K562 (cell line): ENCODE data around the gene RNASEH2A. TPM values are rescaled to one million over a fixed set of nuclear protein-coding genes. Genes with fewer than 3 reads are reported as not detected.

ENCODE experiments used
- CBFA2T2 ChIP-seq: fragments of 450-650 bp; conservative IDR thresholded peaks from 2 replicates; pipeline ENCODE4 v1.6.1; 2017; ENCODE audit warnings: mild to moderate bottlenecking
- CBFA2T3 ChIP-seq: fragments of 450-650 bp; IDR thresholded peaks from 2 replicates; pipeline ENCODE4 v1.6.1; 2017
- CBX2 ChIP-seq: fragments of 200-600 bp; sonication (generic); IDR thresholded peaks from one replicate; pipeline ENCODE4 v1.6.1; 2012; ENCODE audit warnings: mild to moderate bottlenecking, low read length, inconsistent platforms; ENCODE audit not compliant: insufficient read depth, poor library complexity, severe bottlenecking
- CCNT2 ChIP-seq: IDR thresholded peaks from 2 replicates; pipeline ENCODE4 v1.6.1; 2011; ENCODE audit warnings: borderline replicate concordance, low read depth, mild to moderate bottlenecking, moderate library complexity, mixed read lengths, low read length; ENCODE audit not compliant: insufficient read length; ENCODE audit errors: extremely low read depth
- HDAC1 ChIP-seq, 2 experiments: fragments of 450-650 bp; IDR thresholded peaks; 2 replicates each; pipeline ENCODE4 v1.6.1; 2016 to 2017; ENCODE audit warnings: inconsistent platforms in 1 of 2, mild to moderate bottlenecking in 1 of 2, moderate library complexity in 1 of 2
- MTA1 ChIP-seq: fragments of 450-650 bp; IDR thresholded peaks from 2 replicates; pipeline ENCODE4 v1.6.1; 2017; ENCODE audit warnings: borderline replicate concordance
- NR4A1 ChIP-seq, 2 experiments: fragments of 250-450 bp in 1 of 2; fragments of 450-650 bp in 1 of 2; sonication (Bioruptor Pico) in 1 of 2; IDR thresholded peaks; 2 replicates each; pipeline versions ENCODE4 v1.4.0 to v1.6.1; 2016 to 2020; ENCODE audit warnings: mild to moderate bottlenecking in 2 of 2, missing compliant biosample characterization in 1 of 2, missing genetic modification characterization in 1 of 2, moderate library complexity in 1 of 2
- RB1 ChIP-seq: fragments of 450-650 bp; IDR thresholded peaks from 2 replicates; pipeline ENCODE4 v1.6.1; 2017; ENCODE audit warnings: low read depth, mild to moderate bottlenecking
- TAL1 ChIP-seq: fragments of 450-650 bp; IDR thresholded peaks from 2 replicates; pipeline ENCODE4 v1.6.1; 2016; ENCODE audit warnings: mild to moderate bottlenecking
- TFAM ChIP-seq: fragments of 250-450 bp; sonication (Bioruptor Pico); conservative IDR thresholded peaks from 2 replicates; pipeline ENCODE4 v1.5.0; 2021; ENCODE audit warnings: mild to moderate bottlenecking, moderate library complexity
- ZNF124 ChIP-seq: sonication (generic); formaldehyde crosslinking; IDR thresholded peaks from 2 replicates; pipeline ENCODE4 v1.8.1; 2022; ENCODE audit warnings: missing genetic modification reagents
- ZNF174 ChIP-seq: fragments of 250-450 bp; sonication (Bioruptor Pico); IDR thresholded peaks from 2 replicates; pipeline ENCODE4 v1.4.0; 2020; ENCODE audit warnings: mild to moderate bottlenecking
- ZNF354B ChIP-seq: fragments of 250-450 bp; sonication (Bioruptor Pico); IDR thresholded peaks from 2 replicates; pipeline ENCODE4 v1.4.0; 2020
- ZNF408 ChIP-seq: fragments of 250-450 bp; sonication (Bioruptor Pico); IDR thresholded peaks from 2 replicates; pipeline ENCODE4 v1.4.0; 2020; ENCODE audit warnings: low read depth, mild to moderate bottlenecking, moderate library complexity
- ZNF644 ChIP-seq: fragments of 200-800 bp; sonication (Bioruptor generic); IDR thresholded peaks from 2 replicates; pipeline ENCODE4 v1.6.1; 2016; ENCODE audit warnings: low read depth, missing genetic modification characterization, missing compliant biosample characterization
- ZNF717 ChIP-seq: fragments of 250-450 bp; sonication (Bioruptor Pico); IDR thresholded peaks from 2 replicates; pipeline ENCODE4 v1.5.0; 2021
- ZNF75A ChIP-seq: fragments of 450-650 bp; formaldehyde crosslinking; IDR thresholded peaks from 2 replicates; pipeline ENCODE4 v1.4.0; 2020; ENCODE audit warnings: mild to moderate bottlenecking
- ZSCAN29 ChIP-seq: fragments of 450-650 bp; IDR thresholded peaks from 2 replicates; pipeline ENCODE4 v1.6.1; 2017
- polyA plus RNA-seq, 8 experiments: library from polyadenylated mRNA; depleted of rRNA in 4 of 8; stranded (reverse) in 5 of 8; unstranded in 3 of 8; fragments of >200 nt; fragmentation: Nextera tagmentation in 2 of 8; fragmentation: Illumina TruSeq in 1 of 8; extraction: Ambion mirVana in 2 of 8; extraction: Trizol in 1 of 8; gene quantifications; 2 replicates each; pipeline versions ENCODE4 v1.2.1 to v1.2.3, GENCODE V29; 2011 to 2014; ENCODE audit warnings: inconsistent platforms in 1 of 8, missing spikeins in 1 of 8
- total RNA-seq, 7 experiments: library from RNA; depleted of rRNA in 6 of 7; stranded (reverse); fragments of >200 nt in 6 of 7; fragmentation: Illumina TruSeq in 2 of 7; extraction: Trizol in 2 of 7; gene quantifications; 2 replicates each; pipeline versions ENCODE4 v1.2.1 to v1.2.3, GENCODE V29; 2011 to 2021; ENCODE audit warnings: low replicate concordance in 1 of 7
- TF ChIP-seq, protein P1 (sequence below): fragments of 450-650 bp; IDR thresholded peaks from 2 replicates; pipeline ENCODE4 v1.6.1; 2016; ENCODE audit warnings: missing biosample characterization, missing genetic modification characterization
- TF ChIP-seq, protein P2 (sequence below): fragments of 450-650 bp; formaldehyde crosslinking; IDR thresholded peaks from 2 replicates; pipeline ENCODE4 v1.4.0; 2020; ENCODE audit warnings: mild to moderate bottlenecking, moderate library complexity
- TF ChIP-seq, protein P3 (sequence below): sonication (generic); formaldehyde crosslinking; IDR thresholded peaks from 2 replicates; pipeline ENCODE4 v1.8.0; 2023; ENCODE audit warnings: missing genetic modification reagents, mild to moderate bottlenecking, borderline replicate concordance

The RNASEH2A gene
- total and polyA plus RNA-seq, 9 of the 15 experiments (the other 6 are each of a cell fraction or from before 2014, with no cell fraction given) = 22.3 to 78.0 (median 61.7) TPM

DNA sequence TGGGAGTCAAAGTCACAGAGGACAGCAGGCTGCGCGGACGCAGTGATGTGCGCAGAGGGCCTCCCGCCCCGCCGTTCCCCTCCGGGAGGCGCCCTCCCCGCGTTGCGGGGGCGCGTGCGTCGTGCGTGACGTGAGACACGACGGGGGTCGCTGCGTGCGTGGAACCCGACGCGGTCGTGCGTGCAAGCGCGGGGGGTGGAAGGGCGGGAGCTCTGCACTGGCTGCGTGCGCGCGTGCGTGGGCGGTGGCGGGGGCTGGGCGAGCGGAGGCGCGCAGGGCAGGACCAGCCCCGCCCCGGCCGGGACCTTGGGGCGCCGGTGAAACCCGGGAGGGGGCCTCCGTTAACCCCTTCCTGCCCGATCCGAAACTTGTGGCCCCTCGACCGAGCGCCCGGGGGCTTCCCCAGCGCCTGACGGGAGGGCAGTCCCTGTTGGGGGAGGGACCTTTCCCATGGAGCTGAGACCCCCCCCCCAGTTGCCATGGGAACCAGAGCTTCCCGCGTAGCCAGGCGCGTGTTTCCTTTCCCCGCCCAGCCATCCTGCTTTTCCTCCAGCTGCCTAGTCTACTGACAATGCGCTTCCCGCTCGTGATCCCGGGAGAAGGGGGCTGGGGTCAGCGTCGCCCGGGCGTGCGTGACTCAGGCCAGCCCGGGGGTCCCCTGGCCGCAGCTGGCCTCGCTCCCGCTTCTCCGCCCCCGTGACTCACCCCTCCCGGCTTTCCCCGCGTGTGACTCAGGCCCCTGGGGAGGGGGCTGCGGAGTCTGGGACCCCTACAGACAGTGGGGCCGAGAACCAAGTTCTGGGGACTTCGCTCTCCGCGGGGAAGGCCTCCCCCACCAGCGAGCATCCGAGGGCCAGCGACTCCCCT, 23.7 kb upstream of the RNASEH2A start (continued):
- TF ChIP-seq, protein P1, sequence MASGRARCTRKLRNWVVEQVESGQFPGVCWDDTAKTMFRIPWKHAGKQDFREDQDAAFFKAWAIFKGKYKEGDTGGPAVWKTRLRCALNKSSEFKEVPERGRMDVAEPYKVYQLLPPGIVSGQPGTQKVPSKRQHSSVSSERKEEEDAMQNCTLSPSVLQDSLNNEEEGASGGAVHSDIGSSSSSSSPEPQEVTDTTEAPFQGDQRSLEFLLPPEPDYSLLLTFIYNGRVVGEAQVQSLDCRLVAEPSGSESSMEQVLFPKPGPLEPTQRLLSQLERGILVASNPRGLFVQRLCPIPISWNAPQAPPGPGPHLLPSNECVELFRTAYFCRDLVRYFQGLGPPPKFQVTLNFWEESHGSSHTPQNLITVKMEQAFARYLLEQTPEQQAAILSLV = no peak
- no peak for TF ChIP-seq CBX2
- TF ChIP-seq ZNF644 (tag) = 0 out of 2 replicates have a peak, but pooled peaks have one; percentile 9
- TF ChIP-seq ZNF75A (CRISPR knock-in tag) = no peak
- TF ChIP-seq, protein P2, sequence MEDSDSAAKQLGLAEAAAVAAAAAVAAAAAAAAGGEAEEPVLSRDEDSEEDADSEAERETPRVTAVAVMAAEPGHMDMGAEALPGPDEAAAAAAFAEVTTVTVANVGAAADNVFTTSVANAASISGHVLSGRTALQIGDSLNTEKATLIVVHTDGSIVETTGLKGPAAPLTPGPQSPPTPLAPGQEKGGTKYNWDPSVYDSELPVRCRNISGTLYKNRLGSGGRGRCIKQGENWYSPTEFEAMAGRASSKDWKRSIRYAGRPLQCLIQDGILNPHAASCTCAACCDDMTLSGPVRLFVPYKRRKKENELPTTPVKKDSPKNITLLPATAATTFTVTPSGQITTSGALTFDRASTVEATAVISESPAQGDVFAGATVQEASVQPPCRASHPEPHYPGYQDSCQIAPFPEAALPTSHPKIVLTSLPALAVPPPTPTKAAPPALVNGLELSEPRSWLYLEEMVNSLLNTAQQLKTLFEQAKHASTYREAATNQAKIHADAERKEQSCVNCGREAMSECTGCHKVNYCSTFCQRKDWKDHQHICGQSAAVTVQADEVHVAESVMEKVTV = no peak
- TF ChIP-seq ZNF717 (CRISPR knock-in tag) = no peak
- TF ChIP-seq ZNF354B (CRISPR knock-in tag) = no peak
- 0 out of 2 replicates have a peak, but pooled peaks have one; percentile 29 for TF ChIP-seq NR4A1 (CRISPR knock-in tag; IDR thresholded peaks at IDR 0.05)
- TF ChIP-seq NR4A1 (tag; IDR thresholded peaks at IDR 0.05) = no peak; the same call in 1 of the 2 replicates
- TF ChIP-seq CCNT2 = peak; percentile 96
- TF ChIP-seq RB1 = no peak; the same call in 1 of the 2 replicates
- TF ChIP-seq CBFA2T2 = 0 out of 2 replicates have a peak, but pooled peaks have one; percentile 5
- no peak for TF ChIP-seq ZNF124 (CRISPR knock-in tag)
- TF ChIP-seq HDAC1 (IDR thresholded peaks at IDR 0.05) = peak in 1 of 2 experiments; percentile 98; a peak in 3 of 4 replicates
- TF ChIP-seq, protein P3, sequence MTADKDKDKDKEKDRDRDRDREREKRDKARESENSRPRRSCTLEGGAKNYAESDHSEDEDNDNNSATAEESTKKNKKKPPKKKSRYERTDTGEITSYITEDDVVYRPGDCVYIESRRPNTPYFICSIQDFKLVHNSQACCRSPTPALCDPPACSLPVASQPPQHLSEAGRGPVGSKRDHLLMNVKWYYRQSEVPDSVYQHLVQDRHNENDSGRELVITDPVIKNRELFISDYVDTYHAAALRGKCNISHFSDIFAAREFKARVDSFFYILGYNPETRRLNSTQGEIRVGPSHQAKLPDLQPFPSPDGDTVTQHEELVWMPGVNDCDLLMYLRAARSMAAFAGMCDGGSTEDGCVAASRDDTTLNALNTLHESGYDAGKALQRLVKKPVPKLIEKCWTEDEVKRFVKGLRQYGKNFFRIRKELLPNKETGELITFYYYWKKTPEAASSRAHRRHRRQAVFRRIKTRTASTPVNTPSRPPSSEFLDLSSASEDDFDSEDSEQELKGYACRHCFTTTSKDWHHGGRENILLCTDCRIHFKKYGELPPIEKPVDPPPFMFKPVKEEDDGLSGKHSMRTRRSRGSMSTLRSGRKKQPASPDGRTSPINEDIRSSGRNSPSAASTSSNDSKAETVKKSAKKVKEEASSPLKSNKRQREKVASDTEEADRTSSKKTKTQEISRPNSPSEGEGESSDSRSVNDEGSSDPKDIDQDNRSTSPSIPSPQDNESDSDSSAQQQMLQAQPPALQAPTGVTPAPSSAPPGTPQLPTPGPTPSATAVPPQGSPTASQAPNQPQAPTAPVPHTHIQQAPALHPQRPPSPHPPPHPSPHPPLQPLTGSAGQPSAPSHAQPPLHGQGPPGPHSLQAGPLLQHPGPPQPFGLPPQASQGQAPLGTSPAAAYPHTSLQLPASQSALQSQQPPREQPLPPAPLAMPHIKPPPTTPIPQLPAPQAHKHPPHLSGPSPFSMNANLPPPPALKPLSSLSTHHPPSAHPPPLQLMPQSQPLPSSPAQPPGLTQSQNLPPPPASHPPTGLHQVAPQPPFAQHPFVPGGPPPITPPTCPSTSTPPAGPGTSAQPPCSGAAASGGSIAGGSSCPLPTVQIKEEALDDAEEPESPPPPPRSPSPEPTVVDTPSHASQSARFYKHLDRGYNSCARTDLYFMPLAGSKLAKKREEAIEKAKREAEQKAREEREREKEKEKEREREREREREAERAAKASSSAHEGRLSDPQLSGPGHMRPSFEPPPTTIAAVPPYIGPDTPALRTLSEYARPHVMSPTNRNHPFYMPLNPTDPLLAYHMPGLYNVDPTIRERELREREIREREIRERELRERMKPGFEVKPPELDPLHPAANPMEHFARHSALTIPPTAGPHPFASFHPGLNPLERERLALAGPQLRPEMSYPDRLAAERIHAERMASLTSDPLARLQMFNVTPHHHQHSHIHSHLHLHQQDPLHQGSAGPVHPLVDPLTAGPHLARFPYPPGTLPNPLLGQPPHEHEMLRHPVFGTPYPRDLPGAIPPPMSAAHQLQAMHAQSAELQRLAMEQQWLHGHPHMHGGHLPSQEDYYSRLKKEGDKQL (CRISPR knock-in tag) = no peak
- TF ChIP-seq TFAM (CRISPR knock-in tag) = no peak
- TF ChIP-seq MTA1 = peak; percentile 93
- TF ChIP-seq ZNF408 (CRISPR knock-in tag) = no peak
- no peak for TF ChIP-seq ZSCAN29
- TF ChIP-seq TAL1 = no peak
- TF ChIP-seq CBFA2T3 = no peak; the same call in none of the 2 replicates
- no peak for TF ChIP-seq ZNF174
